ENCODE results near the gene NYAP2. TPM values are rescaled to one million over a fixed set of nuclear protein-coding genes. Genes with fewer than 3 reads are reported as not detected.

The NYAP2 gene
- total and polyA plus RNA-seq, 10 of the 15 experiments (the other 5 are each of a cell fraction or from before 2014, with no cell fraction given) = 0.03 TPM; not detected in 9

DNA sequence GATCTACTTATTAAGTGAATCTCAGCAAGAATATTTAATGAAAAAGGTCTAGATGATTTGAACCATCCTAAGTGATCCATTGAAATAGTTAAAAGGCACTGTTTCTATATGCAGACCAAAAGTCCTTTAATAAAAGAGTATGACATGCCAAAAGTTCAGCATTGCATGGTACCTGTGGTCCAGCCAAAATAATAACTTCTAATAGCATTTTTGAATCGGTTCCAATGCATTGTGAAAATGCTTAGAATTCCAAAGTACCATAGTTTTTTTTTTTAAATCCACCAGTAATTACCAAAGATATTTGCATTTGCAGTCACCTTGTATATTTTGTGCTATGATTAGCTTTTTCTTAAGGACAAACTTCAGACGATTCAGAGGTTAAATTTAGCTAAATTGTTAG, 79.9 kb downstream of the NYAP2 start:
- intact Hi-C loops (cut with micrococcal nuclease; ENCODE audit: unreplicated experiment) (no loop called here), in situ Hi-C loops (cut with MboI) (no loop called here)
- Histone ChIP-seq H3K36me3 (ENCODE audit: control insufficient read depth in 2 of 2, insufficient read depth in 2 of 2, low read length in 1 of 2) (no peaks in the 10 kb centered on the region), H3K9ac (ENCODE audit: control insufficient read depth, insufficient read depth, low read length) (no peak overlapping the region), H3K4me3 (no peak overlapping the region), H3K79me2 (ENCODE audit: control insufficient read depth, insufficient read depth, low read length) (no peaks in the 10 kb centered on the region), H2AFZ (ENCODE audit: control insufficient read depth, low read depth, low read length) (no peak overlapping the region), H3K4me1 (ENCODE audit: control insufficient read depth, insufficient read depth, low read length) (no peaks in the 10 kb centered on the region), H3K9me3 (replicated peaks; ENCODE audit: control insufficient read depth, insufficient read depth, low read length) (no peaks in the 10 kb centered on the region), H3K4me2 (ENCODE audit: control insufficient read depth, insufficient read depth) (no peak overlapping the region), H4K20me1 (ENCODE audit: control insufficient read depth, insufficient read depth) (no peaks in the 10 kb centered on the region), H3K27me3 (replicated peaks in 1 of 2; ENCODE audit: control insufficient read depth in 2 of 2, insufficient read depth in 2 of 2, low read length in 1 of 2) (no peaks in the 10 kb centered on the region), H3K27ac (ENCODE audit: control insufficient read depth, insufficient read depth) (no peak overlapping the region)
- CTCF ChIA-PET = interaction anchor here (0.7 kb wide), 1 partner anchor 119 kb away, joined by 3 read pairs; no protein-coding TSS in a partner anchor
- TF ChIP-seq ZNF217 (IDR thresholded peaks at IDR 0.05) (no peak), CHD2 (IDR thresholded peaks at IDR 0.05; ENCODE audit: borderline replicate concordance, low read depth, low read length) (no peak), RELA (IDR thresholded peaks at IDR 0.05; ENCODE audit: borderline replicate concordance, partially characterized antibody) (no peak), RAD51 (IDR thresholded peaks at IDR 0.05) (no peak), GABPA (IDR thresholded peaks at IDR 0.05; ENCODE audit: low read depth) (no peak), NR2F1 (conservative IDR thresholded peaks at IDR 0.05) (no peak), ZZZ3 (IDR thresholded peaks at IDR 0.05; ENCODE audit: control insufficient read depth, insufficient read length, low read depth) (no peak), SKIL (IDR thresholded peaks at IDR 0.05; ENCODE audit: low read depth, poor library complexity, severe bottlenecking) (no peak), NRF1 (conservative IDR thresholded peaks at IDR 0.05; ENCODE audit: low read depth, low read length) (no peak), NBN (IDR thresholded peaks at IDR 0.05) (no peak)
- TF ChIP-seq, protein P1, sequence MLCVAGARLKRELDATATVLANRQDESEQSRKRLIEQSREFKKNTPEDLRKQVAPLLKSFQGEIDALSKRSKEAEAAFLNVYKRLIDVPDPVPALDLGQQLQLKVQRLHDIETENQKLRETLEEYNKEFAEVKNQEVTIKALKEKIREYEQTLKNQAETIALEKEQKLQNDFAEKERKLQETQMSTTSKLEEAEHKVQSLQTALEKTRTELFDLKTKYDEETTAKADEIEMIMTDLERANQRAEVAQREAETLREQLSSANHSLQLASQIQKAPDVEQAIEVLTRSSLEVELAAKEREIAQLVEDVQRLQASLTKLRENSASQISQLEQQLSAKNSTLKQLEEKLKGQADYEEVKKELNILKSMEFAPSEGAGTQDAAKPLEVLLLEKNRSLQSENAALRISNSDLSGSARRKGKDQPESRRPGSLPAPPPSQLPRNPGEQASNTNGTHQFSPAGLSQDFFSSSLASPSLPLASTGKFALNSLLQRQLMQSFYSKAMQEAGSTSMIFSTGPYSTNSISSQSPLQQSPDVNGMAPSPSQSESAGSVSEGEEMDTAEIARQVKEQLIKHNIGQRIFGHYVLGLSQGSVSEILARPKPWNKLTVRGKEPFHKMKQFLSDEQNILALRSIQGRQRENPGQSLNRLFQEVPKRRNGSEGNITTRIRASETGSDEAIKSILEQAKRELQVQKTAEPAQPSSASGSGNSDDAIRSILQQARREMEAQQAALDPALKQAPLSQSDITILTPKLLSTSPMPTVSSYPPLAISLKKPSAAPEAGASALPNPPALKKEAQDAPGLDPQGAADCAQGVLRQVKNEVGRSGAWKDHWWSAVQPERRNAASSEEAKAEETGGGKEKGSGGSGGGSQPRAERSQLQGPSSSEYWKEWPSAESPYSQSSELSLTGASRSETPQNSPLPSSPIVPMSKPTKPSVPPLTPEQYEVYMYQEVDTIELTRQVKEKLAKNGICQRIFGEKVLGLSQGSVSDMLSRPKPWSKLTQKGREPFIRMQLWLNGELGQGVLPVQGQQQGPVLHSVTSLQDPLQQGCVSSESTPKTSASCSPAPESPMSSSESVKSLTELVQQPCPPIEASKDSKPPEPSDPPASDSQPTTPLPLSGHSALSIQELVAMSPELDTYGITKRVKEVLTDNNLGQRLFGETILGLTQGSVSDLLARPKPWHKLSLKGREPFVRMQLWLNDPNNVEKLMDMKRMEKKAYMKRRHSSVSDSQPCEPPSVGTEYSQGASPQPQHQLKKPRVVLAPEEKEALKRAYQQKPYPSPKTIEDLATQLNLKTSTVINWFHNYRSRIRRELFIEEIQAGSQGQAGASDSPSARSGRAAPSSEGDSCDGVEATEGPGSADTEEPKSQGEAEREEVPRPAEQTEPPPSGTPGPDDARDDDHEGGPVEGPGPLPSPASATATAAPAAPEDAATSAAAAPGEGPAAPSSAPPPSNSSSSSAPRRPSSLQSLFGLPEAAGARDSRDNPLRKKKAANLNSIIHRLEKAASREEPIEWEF (IDR thresholded peaks at IDR 0.05; ENCODE audit: insufficient replicate concordance, low read depth, low read length) = no peak
- BruUV-seq (replicated peaks) = no TSS peak
- FAIRE-seq = no peak
- ATAC-seq = no peak
- SMC1A ChIA-PET (ENCODE audit: uncharacterized antibody, unreplicated experiment) = no interaction called here
- POLR2A ChIA-PET = no interaction called here
- DNase-seq (ENCODE audit: low read depth, low spot score) = no peak
- RAD21 ChIA-PET (ENCODE audit: unreplicated experiment) = no interaction called here
- 0% methylated on average over 2 of the region's 2 CpGs for whole genome bisulfite sequencing (ENCODE audit: insufficient coverage, insufficient replicate concordance, low lambda C conversion rate, missing lambda C conversion rate)

All from GM12878 (cell line).